Superior temporal gyrus (tissue), 1 donor: ENCODE results near the gene STRADA.

Experiments used
- DNase-seq: peaks from one replicate; pipeline ENCODE4 v3.0.0-alpha.2; 2016; ENCODE audit errors: extremely low spot score

The STRADA gene, protein sequence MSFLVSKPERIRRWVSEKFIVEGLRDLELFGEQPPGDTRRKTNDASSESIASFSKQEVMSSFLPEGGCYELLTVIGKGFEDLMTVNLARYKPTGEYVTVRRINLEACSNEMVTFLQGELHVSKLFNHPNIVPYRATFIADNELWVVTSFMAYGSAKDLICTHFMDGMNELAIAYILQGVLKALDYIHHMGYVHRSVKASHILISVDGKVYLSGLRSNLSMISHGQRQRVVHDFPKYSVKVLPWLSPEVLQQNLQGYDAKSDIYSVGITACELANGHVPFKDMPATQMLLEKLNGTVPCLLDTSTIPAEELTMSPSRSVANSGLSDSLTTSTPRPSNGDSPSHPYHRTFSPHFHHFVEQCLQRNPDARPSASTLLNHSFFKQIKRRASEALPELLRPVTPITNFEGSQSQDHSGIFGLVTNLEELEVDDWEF

DNA sequence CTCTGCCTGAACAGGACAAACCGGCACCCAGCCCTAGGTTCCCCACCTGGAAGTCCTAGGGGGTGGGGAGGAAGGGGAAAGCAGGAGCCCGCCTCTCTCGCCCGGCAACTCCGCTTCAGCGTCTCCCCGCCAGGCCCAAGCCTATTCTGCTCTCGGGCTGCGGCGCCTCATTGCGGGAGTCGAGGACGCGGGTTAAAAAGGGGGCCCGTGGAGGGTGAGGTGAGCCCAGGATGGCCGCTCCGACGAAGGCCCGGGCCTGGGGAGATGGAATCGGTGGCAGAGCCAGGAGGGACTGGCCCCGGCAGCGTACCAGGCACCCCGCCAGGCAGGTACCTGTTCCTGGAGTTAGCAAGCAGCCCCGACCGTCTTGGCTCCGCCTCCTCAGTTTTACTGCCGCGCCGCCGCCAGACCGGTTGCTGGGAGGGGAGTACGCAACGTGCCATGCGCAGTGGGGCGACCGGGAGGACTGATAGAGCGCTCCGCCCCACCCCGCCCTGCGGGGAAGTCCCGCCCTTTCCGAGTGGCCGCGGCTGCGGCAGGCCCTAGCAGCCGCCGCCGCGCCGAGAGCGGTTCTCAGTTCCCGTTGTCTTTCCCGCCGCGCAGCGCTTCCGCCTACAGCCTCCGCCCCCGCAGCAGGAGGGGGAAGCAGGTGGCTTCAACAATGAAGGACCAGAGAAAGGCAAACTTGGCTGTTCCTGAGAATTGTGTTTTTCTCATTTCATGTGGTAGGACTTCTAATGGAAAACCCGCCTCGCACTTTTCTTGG lies at the start of gene STRADA:
STRADA (minus strand) TSS at position 392 of the 766 bp plus-strand sequence. CDS start 13,430 bp downstream, outside the sequence.
- peak; percentile 97 for DNase-seq

DNA sequence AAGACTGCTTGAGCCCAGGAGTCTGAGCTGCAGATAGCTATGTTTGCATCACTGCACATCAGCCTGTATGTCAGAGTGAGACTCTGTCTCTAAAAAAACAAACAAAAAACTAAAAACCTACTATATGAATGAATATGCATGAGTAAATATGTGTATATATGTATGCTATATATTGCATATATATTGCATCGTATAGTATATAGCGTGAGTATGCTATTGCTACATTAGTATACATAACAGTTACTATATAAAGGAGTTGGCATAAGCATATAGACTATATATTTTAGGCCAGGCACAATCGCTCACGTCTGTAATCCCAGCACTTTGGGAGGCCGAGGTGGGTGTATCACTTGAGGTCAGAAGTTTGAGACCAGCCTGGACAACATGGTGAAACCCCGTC lies 48.5 kb upstream of the STRADA start:
- DNase-seq: no peak

DNA sequence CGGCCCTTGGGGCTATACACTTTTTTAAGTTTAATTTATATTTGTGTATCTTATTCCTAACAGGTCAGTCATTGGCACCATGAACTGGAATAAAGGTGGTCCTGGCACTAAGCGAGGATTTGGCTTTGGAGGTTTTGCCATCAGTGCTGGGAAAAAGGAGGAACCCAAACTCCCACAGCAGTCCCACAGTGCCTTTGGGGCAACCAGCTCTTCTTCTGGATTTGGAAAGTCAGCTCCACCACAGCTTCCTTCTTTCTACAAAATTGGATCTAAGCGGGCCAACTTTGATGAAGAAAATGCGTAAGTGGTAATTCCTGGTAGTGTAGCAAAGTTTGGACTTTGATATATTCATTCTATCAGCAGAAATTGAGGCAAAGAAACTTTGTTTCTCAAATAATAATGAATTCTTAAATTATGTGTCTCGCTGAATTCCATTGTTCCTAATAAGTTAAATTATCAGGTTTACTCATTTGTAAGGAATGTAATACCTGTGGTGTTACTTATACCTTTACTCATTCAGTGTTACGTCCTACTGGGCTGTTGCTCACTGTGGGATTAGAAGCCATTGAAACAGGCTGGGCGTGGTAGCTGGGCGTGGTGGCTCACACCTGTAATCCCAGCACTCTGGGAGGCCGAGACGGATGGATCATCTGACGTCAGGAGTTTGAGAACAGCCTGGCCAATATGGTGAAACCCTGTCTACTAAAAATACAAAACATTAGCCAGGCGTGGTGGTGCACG lies 45.5 kb upstream of the STRADA start:
- no peak for DNase-seq

DNA sequence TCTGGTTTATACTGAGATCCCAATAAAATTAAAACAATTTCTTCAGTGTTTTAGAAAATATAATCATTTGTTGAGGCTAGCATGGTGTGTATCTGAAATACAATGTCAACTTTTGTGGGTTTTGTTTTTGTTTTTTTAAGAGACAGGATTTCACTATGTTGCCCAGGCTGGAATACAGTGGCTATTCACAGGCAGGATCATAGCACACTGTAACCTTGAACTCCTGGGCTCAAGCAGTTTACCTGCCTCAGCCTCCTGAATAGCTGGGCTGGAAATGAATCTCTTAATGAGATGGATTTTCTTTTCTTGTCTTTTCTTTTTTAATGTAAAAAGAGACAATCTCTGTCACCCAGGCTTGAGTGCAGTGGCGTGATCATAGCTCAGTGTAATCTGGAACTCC lies 44.5 kb upstream of the STRADA start:
- no peak for DNase-seq

DNA sequence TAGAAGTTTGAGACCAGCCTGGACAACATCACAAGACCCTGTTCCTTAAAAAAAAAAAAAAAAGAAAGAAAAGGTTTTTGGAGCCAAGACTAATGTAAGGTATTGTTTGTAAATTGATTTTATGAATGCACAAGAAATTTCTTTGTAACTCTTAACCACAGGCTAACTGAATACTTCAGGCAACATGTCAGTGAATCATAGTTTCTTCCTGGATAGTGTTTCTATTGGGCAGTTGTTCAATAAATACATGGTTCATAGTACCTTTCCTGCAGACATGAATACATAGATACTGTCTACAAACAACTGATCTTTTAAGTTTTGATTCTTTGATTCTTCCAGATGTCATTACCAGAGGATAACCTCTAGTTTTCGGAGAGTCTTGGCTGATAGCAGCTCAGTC lies 44.0 kb upstream of the STRADA start:
- DNase-seq: no peak

DNA sequence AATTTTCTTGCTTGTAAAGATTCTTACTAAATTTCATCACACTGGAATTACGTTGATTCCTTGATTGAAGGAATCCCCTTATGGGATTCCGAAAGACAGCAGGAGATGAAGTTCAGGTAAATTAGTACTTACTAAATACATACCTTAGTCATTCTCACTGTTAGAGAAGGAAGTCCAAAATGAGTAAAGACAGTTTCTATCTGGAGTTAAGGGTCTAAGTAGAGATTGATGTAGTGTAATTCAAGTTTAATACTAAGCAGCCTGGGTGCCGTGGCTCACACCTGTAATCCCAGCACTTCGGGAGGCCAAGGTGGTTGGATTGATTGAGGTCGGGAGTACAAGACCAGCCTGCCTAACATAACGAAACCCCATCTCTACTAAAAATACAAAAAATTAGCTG lies 41.9 kb upstream of the STRADA start:
- DNase-seq: no peak

DNA sequence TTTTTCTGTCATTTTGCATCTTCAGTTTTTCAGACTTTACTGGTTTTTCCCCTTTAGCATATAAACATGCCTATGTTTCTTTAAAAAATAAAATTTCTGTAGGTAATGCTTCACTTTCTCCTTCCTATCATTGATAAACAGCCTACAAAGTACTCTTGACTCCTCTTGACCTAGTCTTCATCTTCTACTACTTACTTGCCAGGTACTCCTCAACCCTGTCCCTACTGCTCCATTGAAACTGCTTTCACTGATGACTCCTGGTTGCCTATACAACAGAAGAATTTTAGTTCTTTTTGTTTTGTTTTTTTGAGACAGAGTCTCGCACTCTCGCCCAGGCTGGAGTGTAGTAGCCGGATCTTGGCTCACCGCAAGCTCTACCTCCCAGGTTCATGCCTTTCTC lies 39.3 kb upstream of the STRADA start:
- DNase-seq: no peak

DNA sequence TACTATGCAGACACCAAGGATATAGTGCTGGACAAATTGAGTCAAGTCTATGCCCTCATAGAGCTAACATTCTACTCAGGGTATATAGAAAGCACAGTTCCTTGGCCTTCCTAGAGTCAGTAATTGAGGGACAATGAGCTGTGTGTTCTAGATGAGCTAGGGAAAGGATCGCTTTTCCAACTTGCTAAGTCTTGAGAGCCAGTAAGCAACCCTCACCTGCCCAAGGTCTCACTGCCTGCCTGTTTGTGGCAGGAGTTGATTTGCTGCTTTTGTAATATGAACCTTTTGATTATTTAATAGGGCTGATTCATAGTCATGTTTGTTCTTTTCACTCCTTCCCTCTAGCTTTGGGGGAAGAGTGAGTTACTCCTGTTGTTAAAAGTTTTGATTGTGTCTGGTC lies 38.9 kb upstream of the STRADA start:
- DNase-seq: no peak

DNA sequence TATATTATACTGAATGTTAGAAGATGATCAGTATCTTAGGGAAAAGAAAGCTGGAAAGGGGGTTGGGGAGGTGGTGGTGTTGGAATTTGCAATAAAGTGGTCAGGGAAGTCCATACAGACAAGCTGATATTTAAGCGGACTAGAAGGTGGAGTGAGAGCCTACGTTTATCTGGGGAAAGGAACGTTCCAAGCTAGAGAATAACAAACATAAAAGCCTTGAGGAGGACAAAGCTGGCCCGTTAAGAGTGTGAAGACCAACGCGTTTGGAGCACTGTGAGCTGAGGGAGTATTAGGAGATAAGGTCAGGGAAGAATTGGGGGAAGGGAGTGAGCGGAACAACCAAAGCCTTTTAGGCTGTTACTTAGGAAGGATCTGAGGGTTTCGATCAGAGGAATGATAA lies 33.8 kb upstream of the STRADA start:
- DNase-seq: no peak

DNA sequence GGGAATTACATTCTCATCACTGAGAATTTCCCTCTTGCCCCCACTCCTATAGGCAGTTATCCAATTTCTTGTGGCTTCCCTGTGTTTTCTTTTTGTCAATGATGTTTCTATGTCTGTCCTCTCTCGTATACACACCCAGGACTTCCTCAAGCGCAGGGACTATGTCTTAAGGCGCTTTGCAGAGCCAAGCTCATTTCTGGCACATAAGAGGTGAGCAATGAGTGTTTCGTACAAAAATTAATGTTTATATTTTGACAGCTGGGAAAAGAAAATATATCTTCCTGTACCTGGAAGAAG lies 33.3 kb upstream of the STRADA start:
- no peak for DNase-seq

DNA sequence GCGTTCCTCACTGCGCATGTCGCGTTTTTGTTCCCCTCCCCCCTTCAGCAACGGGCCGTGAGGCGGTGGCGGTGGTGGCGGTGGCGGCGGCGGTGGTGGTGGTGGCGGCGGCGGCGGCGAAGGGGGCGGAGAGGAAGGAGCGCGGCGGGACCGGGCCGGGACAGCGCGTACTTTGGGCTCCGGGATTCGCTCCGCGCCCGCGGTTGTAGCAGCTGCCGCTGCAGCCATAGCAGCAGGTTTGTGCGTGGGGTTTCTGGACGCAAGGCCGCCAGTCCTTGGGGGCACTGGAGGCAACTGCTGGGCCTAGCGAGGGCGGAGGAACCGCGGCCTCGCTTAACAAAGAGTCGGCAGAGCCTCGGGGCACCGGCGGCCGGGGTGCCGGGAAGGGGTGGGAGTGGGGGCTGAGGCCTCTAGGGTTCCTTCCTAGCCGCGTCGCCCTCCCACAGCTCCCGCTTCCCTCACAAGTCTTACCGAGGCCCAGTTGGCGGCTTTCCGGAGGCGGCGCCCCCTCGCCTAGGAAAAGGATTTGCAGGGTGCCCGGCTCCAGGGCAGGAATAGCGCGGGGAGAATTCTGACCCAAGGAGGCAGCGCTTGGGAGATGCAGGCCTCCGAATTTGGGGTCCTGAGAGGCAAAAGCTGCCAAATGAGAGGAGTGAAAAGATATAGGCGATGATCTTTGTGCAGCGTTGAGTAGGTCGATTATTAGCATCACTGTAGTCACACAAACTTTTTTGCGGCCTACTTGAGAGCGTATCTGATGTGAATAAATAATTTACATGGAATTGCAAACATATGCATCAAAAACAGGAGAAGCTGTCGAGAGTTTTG lies 32.8 kb upstream of the STRADA start, which contains the start of gene DDX42:
DDX42 (plus strand) TSS at position 30 of the 828 bp plus-strand sequence. CDS start 12,880 bp downstream, outside the sequence.
- DNase-seq: no peak

DNA sequence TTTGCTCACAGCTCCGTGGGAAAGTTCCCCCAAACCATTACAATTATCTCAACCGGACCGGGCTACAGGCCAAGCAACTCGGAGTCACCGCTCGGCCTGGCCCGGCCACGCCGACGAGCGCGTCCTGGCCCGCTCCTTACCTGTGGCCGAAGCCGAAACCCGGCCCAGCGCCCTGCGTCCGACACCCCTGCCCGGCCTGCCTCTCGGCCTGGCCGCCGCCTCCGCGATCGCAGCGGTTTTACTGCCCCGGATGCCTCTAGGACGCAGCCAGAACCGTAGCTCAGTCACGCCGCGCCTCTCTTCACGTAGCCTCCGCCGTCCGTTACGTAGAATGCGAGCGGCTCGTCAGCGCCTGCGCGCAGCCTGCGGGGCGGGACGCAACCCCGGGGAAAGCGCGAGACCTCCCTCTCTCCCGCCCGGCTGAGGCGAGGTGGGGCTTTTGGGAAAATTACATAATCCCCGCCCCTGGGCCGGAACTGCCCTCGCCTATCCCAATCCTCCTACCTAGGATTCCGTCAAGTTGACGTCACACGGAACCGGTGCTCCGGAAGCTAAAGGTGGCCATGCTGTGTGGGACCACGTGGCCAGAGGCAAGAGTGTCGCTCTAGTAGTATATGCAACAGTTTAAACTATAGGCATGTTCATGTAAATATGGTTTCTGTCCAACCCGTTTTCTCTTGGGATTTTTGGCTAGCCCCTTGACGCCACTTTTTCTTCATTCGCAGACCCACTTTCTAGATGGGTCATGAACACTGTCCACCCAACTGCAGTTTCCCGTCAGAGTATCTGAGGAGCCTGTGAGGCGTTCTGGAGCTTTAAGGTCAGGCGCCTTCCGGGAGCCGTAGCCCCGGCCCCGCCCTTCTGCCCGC lies 31.9 kb upstream of the STRADA start, which contains the start of gene CCDC47:
CCDC47 (minus strand) TSS at position 326 of the 869 bp plus-strand sequence. CDS start 7,422 bp downstream, outside the sequence.
- DNase-seq: peak; percentile 100

DNA sequence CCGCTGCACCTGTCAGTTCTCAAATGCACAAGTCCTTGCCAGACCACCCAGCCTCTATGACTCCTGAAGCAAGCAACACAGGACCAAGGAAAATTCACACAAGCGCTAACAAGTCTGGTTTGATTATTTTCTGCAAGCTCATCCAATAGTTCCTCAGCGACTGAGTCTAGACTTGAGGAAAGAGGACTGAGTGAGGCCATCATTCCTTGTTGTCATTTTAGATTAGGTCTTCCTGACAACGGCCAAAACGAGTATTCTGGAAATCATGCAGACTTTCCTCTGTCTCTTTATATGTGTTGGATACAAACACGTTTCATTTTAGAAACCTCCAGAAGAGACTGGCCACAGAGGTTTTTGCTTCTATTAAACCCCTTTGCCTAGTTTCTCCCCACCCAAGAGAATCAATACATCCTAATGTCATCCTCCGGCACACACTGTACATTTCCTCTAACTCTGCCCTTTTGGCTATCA lies 31.2 kb upstream of the STRADA start:
- no peak for DNase-seq

DNA sequence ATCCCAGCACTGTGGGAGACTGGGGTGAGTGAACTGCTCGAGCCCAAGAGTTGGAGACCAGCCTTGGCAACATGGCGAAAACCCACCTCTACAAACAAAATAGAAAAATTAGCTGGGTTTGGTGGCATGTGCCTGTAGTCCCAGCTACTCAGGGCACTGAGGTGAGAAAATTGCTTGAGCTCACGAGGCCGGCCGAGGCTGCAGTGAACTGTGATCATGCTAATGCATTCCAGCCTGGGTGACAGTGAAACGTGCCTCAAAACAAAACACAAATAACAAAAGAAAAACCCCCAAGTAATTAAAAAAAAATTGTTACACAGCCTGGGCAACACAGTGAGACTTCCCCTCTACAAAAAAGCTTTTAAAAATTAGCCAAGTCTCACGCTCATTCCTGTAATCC lies 26.8 kb upstream of the STRADA start:
- no peak for DNase-seq

DNA sequence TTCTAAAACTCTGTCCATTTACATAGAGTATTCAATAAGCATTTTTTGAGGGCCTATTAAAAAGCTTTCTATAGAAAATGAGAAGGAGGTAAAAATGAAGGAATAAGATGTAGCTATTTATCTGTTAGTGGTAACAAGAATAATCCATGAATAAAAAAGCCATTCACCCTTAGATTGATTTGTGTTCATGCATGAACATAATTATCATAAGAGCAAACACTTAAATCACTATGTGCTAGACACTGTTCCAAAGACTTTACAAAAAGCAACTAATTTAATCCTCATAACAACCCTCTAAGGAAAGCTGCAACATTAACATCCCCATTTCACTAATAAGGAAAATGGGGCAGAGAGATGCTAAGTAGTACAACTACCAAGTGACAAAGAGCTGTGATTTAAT lies 25.2 kb upstream of the STRADA start:
- no peak for DNase-seq

DNA sequence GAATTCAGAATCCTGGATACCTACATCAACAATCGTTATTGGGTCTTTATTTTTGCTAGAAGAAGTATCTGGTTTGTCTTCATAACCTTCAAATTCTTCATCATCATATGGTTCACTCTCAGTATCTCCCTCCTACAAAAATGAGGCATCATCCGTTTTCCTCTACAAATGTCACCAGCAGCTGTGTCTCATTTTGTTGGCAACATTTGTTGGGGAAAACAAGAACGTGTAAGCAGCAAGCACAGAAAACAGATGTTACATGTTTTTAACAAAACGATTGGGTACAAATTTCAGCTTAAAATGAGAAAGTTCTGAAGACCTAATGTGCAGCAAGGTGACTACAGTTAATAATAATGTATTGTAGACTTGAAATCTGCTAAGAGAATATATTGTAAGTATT lies 23.1 kb upstream of the STRADA start:
- DNase-seq: no peak

DNA sequence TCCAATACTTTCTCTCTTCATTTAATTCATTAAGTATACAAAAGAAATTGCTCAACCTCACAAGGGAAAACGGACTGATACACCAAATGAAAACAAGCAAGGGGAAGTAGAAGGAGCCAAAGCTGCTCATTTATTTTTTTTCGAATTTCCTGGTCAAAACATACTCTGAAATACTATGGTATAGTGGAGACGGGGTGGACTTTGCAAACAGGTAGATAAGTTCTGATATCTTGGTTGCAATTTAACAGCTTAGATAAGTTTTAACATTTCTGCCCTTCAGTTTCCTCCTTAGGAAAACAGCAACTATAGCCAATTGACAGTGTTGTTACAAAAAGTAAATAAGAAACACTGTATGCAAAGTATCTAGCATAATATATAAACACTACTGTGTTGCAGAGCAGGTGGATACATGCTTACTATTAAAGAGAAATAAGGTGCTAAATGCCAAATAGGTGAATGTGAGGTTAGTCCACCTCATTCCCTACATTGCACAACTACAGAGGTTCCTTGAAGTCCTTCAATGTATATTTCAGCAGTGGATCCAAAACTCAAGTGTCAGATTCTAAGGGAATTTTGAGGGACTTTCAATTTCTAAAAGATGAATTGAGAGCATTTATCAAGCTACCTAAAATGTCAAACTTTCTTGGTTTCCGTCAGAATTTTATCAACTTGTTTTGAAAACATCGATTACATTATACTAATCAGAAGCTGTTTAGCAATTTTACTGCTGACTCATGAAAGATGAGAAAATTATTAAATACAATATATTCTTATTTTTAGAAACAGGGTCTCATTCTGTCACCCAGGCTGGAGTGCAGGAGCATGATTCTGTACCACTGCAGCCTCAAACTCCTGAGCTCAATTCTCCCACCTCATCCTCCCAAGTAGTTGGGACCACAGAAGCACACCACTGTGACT lies 20.8 kb upstream of the STRADA start:
- no peak for DNase-seq

DNA sequence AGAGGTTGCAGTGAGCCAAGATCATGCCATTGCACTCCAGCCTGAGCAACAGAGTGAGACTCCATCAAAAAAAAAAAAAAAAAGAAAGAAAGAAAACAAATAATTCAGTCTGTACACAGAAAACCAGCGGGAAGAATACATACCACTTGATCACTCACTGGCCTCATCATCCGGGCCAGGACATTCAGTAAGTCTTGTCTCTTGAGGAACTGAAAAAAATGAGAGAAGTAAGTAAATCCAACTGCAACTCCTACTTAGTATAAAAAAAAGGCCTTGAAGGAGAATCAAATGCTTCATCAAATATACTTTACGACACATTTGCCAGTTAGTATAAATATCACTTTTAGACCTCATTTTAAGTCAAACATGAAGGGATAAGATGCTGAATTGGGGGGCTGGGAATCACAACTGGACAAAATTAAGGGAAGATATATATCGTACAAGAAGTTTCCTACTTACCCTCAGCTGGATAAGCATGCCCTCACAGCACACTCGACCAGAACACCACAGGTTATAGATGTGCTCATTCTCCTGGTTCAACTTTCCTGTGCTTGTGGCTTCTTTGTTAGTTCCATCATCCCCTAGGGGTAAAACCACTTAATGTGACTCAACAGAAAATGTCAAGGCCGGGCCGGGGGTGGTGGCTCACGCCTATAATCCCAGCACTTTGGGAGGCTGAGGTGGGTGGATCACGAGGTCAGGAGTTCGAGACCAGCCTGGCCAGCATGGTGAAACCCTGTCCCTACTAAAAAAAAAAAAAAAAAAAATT lies 19.4 kb upstream of the STRADA start:
- DNase-seq: no peak
